Ishikawa (cell line): ENCODE data around the gene UBTD2.

Experiments used
- CEBPB ChIP-seq: IDR thresholded peaks from 2 replicates; pipeline ENCODE4 v1.6.1; 2012
- CREB1 ChIP-seq: IDR thresholded peaks from 2 replicates; pipeline ENCODE4 v1.6.1; 2012; ENCODE audit warnings: low read depth
- EGR1 ChIP-seq: IDR thresholded peaks from 2 replicates; pipeline ENCODE4 v1.6.1; 2012
- EP300 ChIP-seq: IDR thresholded peaks from 2 replicates; pipeline ENCODE4 v1.6.1; 2012; ENCODE audit warnings: borderline replicate concordance
- FOXM1 ChIP-seq: IDR thresholded peaks from 2 replicates; pipeline ENCODE4 v1.6.1; 2012; ENCODE audit warnings: low read depth, borderline replicate concordance
- NFIC ChIP-seq: IDR thresholded peaks from 2 replicates; pipeline ENCODE4 v1.6.1; 2012
- RAD21 ChIP-seq: IDR thresholded peaks from 2 replicates; pipeline ENCODE4 v1.6.1; 2012; ENCODE audit warnings: low read depth
- TAF1 ChIP-seq: IDR thresholded peaks from 2 replicates; pipeline ENCODE4 v1.6.1; 2012; ENCODE audit warnings: low read depth, mild to moderate bottlenecking
- TCF12 ChIP-seq: IDR thresholded peaks from 2 replicates; pipeline ENCODE4 v1.6.1; 2012; ENCODE audit warnings: low read depth
- TEAD4 ChIP-seq: IDR thresholded peaks from 2 replicates; pipeline ENCODE4 v1.6.1; 2012
- YY1 ChIP-seq: IDR thresholded peaks from 2 replicates; pipeline ENCODE4 v1.6.1; 2012; ENCODE audit warnings: low read depth
- ZBTB7A ChIP-seq: IDR thresholded peaks from 2 replicates; pipeline ENCODE4 v1.6.1; 2012; ENCODE audit warnings: low read depth
- TF ChIP-seq, protein P1 (sequence below): IDR thresholded peaks from 2 replicates; pipeline ENCODE4 v1.6.1; 2012
- TF ChIP-seq, protein P2 (sequence below): IDR thresholded peaks from 2 replicates; pipeline ENCODE4 v1.6.1; 2012
- TF ChIP-seq, protein P3 (sequence below): IDR thresholded peaks from 2 replicates; pipeline ENCODE4 v1.6.1; 2012; ENCODE audit warnings: low read depth, mild to moderate bottlenecking

UBTD2 gene, protein sequence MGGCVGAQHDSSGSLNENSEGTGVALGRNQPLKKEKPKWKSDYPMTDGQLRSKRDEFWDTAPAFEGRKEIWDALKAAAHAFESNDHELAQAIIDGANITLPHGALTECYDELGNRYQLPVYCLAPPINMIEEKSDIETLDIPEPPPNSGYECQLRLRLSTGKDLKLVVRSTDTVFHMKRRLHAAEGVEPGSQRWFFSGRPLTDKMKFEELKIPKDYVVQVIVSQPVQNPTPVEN

DNA sequence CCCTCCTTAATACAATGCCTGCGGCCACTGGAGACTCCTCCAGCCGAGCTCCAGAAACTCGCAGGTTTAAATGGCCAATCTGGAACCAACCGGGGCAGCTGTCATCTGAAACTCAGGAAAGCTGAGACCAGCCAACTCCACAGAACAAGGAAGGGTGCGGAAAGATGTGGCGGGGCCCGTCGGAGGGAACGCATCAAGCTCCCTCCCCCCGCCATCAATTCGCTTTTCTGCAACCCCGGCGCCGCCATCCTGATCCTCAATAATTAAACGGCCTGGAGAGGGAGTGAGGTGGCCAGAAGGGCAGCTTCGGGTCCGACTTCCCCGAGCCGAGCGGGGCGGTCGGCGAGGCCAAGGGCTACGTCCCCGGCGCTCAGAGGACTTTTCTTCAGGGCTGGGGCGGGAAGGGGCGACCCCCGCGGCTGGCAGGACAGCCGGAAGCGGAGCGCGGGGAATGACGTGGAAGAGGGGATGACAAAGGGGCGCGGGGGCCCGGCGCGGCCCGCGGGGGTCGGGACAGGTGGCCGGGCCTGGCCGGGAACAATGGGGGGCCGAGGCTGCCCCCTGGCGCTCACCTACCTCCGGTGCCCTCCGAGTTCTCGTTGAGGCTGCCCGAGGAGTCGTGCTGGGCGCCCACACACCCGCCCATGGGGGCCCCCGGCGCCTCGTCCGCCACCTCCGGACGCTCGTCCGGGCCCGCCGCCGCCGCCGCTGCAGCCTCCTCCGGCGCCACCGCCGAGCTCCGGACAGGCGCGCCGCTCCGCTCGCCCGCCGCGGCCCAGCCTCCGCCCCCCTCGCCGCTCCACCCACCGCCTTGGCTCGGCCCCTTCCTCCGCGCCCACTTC is at the start of gene UBTD2:
Gene UBTD2 (minus strand): TSS at position 745 of the 842 bp plus-strand sequence. CDS start 99 bp downstream, at position 646.
- TF ChIP-seq RAD21 (no peak), EP300 (peak; percentile 25; the same call in 1 of the 2 replicates), CREB1 (0 out of 2 replicates have a peak, but pooled peaks have one; percentile 13), CEBPB (no peak), TEAD4 (no peak), EGR1 (no peak; the same call in 1 of the 2 replicates), ZBTB7A (peak; percentile 84), TAF1 (peak; percentile 5; the same call in 1 of the 2 replicates), TCF12 (peak; percentile 22; the same call in 1 of the 2 replicates), YY1 (no peak)
- TF ChIP-seq, protein P1, sequence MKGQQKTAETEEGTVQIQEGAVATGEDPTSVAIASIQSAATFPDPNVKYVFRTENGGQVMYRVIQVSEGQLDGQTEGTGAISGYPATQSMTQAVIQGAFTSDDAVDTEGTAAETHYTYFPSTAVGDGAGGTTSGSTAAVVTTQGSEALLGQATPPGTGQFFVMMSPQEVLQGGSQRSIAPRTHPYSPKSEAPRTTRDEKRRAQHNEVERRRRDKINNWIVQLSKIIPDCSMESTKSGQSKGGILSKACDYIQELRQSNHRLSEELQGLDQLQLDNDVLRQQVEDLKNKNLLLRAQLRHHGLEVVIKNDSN: no peak
- TF ChIP-seq, protein P2, sequence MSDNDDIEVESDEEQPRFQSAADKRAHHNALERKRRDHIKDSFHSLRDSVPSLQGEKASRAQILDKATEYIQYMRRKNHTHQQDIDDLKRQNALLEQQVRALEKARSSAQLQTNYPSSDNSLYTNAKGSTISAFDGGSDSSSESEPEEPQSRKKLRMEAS: no peak; the same call in 1 of the 2 replicates

DNA sequence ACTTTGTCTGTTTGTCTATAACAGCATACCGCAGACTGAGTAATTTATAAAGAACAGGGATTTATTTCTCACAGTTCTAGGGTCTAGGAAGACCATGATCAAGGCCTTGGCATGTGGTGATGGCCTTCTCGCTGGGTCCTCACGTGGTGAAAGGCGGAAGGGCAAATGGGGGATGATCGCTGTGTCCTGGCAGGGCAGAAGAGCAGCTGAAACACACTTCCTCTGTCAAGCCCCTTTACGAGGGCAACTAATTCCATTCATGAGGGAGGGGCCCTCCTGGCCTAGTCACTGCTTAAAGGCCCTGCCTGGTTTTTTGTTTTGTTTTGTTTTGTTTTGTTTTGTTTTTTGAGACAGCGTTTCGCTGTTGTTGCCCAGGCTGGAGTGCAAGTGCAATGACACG is 41.9 kb upstream of the UBTD2 start:
- no peak for TF ChIP-seq ZBTB7A
- TF ChIP-seq, protein P1: no peak
- no peak for TF ChIP-seq EP300
- no peak for TF ChIP-seq RAD21
- no peak for TF ChIP-seq TCF12
- TF ChIP-seq NFIC: no peak

DNA sequence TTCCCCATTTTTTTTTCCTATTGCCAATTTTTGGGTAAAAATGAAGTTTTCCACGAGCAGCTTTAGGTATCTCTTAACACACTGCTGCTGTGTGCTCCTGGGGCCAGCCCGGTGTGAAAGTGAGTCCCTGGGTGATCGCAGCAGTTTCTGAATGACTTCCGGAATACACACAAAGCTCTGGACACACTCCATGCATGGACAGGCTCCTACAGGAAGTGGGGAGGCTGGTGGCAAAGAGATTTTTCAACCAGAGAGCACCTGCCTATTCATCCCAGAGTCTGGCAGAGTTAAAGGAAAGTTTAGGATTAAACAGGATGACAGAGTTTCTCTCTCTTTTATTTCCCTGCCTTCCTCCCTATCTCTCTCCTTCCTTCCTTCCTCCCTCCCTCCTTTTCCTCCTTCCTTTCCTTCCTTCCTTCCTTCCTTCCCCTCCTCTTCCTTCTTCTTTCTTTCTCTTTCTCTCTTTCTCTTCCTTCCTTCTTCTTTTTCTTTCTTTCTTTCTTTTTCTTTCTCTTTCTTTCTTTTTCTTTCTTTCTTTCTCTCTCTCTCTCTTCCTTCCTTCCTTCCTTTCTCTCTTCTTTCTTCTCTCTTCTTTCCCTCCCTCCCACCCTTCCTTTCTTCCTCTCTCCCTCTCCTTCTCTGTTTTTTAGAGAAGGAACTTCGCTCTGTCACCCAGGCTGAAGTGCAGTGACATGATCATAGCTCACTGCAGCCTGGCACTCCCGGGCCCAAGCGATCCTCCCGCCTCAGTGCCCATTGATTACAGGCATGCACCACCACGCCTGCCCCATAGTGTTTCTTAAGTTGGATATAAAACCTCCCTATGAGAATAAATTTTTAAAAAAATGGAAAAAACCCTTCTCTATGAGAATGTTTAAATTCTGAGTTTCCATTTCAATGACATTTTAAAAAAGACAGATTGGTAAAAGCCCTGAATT is 38.7 kb upstream of the UBTD2 start:
- no peak for TF ChIP-seq NFIC
- TF ChIP-seq YY1: no peak
- TF ChIP-seq EP300: no peak
- TF ChIP-seq, protein P2: no peak
- TF ChIP-seq CEBPB: no peak
- TF ChIP-seq EGR1: no peak
- no peak for TF ChIP-seq TEAD4
- TF ChIP-seq, protein P1: no peak
- TF ChIP-seq, protein P3, sequence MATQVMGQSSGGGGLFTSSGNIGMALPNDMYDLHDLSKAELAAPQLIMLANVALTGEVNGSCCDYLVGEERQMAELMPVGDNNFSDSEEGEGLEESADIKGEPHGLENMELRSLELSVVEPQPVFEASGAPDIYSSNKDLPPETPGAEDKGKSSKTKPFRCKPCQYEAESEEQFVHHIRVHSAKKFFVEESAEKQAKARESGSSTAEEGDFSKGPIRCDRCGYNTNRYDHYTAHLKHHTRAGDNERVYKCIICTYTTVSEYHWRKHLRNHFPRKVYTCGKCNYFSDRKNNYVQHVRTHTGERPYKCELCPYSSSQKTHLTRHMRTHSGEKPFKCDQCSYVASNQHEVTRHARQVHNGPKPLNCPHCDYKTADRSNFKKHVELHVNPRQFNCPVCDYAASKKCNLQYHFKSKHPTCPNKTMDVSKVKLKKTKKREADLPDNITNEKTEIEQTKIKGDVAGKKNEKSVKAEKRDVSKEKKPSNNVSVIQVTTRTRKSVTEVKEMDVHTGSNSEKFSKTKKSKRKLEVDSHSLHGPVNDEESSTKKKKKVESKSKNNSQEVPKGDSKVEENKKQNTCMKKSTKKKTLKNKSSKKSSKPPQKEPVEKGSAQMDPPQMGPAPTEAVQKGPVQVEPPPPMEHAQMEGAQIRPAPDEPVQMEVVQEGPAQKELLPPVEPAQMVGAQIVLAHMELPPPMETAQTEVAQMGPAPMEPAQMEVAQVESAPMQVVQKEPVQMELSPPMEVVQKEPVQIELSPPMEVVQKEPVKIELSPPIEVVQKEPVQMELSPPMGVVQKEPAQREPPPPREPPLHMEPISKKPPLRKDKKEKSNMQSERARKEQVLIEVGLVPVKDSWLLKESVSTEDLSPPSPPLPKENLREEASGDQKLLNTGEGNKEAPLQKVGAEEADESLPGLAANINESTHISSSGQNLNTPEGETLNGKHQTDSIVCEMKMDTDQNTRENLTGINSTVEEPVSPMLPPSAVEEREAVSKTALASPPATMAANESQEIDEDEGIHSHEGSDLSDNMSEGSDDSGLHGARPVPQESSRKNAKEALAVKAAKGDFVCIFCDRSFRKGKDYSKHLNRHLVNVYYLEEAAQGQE: no peak
- TF ChIP-seq RAD21: no peak
- TF ChIP-seq TAF1: no peak
- no peak for TF ChIP-seq FOXM1
- no peak for TF ChIP-seq TCF12
- no peak for TF ChIP-seq ZBTB7A
- no peak for TF ChIP-seq CREB1

DNA sequence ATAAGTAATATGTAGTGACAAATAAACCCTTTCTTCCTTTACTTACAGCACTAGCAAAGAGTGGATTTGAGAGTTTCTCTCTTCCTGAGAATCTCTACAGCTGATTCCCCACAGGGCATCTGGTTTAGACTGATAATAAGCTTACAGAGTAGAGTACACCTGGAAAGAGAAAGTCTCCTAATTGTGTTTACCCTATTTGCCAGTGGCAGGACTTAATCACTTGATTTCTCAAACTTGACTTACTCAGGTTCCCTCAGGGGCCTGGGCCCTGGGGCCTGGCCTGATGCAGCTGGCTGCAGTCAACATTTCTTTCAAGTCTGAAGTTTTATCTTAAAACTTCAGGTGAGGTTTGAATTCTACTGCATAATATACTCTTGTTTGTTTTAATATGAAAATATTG is 38.0 kb upstream of the UBTD2 start:
- no peak for TF ChIP-seq YY1
- TF ChIP-seq, protein P2: no peak
- no peak for TF ChIP-seq FOXM1
- no peak for TF ChIP-seq NFIC
- TF ChIP-seq TAF1: no peak
- TF ChIP-seq, protein P3: no peak
- TF ChIP-seq EGR1: no peak
- TF ChIP-seq CEBPB: no peak
- no peak for TF ChIP-seq ZBTB7A
- TF ChIP-seq, protein P1: no peak
- no peak for TF ChIP-seq RAD21
- TF ChIP-seq TCF12: no peak
- no peak for TF ChIP-seq EP300
- no peak for TF ChIP-seq CREB1
- TF ChIP-seq TEAD4: no peak
